ENCODE measurements around the gene LRIG3.
A peak's percentile ranks its signal among the peaks of the same experiment; 100 is the strongest.
"Not testable (repeated sequence)": the region's sequence is repeated elsewhere in the genome, so short reads cannot be mapped to it uniquely, and the experiment has no call there.

Gene LRIG3, protein sequence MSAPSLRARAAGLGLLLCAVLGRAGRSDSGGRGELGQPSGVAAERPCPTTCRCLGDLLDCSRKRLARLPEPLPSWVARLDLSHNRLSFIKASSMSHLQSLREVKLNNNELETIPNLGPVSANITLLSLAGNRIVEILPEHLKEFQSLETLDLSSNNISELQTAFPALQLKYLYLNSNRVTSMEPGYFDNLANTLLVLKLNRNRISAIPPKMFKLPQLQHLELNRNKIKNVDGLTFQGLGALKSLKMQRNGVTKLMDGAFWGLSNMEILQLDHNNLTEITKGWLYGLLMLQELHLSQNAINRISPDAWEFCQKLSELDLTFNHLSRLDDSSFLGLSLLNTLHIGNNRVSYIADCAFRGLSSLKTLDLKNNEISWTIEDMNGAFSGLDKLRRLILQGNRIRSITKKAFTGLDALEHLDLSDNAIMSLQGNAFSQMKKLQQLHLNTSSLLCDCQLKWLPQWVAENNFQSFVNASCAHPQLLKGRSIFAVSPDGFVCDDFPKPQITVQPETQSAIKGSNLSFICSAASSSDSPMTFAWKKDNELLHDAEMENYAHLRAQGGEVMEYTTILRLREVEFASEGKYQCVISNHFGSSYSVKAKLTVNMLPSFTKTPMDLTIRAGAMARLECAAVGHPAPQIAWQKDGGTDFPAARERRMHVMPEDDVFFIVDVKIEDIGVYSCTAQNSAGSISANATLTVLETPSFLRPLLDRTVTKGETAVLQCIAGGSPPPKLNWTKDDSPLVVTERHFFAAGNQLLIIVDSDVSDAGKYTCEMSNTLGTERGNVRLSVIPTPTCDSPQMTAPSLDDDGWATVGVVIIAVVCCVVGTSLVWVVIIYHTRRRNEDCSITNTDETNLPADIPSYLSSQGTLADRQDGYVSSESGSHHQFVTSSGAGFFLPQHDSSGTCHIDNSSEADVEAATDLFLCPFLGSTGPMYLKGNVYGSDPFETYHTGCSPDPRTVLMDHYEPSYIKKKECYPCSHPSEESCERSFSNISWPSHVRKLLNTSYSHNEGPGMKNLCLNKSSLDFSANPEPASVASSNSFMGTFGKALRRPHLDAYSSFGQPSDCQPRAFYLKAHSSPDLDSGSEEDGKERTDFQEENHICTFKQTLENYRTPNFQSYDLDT

DNA sequence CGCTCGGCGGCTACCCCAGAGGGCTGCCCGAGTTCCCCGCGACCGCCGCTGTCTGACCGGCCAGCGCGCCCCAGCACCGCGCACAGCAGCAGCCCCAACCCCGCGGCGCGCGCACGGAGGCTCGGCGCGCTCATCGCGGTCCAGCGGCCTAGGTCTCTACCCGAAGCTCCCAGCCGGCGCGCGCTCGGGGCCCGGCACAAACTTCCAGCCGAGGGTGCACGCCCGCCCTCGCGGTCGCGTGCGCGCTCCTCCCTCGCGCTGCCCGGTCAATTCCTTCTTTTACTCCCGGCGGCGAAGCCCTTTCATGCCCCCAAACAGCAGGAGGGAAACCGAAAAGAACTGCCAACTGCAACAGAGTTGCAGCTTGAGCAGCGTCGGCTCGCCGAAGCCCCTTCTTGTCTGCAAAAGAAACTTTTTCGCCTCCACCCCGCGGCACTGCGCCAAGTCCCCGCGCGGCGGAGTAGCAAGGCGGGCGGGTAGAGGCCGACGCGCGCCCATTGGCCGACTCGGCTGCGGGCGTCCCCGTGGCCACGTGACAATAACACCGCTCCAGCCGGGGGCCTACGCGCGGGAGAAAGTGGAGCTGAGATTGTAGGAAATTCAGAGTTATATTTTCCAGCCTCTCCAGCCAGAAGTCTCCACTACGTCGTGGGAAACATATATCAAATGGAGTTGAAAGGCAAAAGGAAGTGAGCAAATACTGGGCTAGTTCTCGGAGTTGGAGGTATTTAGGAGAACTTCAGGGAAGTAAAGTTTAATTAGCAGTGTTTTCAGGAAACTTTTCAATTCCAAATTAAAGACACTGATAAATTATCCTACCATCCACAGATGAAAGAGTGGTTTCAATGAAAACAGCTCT, at the start of gene LRIG3:
TSS of gene LRIG3 (minus strand) at position 403 of the 859 bp plus-strand sequence. CDS start at position 134, 269 bp downstream.
- DNase-seq = peak; percentile 88

DNA sequence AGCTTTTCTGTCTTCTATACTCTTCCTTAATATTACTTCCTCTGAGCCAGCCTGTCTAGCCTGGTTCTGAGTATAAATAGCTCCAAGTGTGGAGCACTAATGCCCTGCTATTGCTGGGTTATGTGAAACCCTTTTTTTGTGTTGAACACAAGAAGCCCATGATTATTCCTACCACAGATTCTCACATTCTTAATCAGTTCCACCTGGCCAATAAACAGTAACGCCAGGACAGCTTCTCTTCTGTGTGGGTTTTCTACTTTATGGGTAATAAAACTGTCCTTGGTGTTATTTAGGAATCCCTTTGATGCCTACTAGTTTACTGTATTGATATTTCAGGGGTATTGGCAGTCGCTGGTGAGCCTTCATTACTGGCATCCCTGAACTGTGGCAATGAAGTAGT, 48.9 kb upstream of the LRIG3 start:
- DNase-seq = no peak

DNA sequence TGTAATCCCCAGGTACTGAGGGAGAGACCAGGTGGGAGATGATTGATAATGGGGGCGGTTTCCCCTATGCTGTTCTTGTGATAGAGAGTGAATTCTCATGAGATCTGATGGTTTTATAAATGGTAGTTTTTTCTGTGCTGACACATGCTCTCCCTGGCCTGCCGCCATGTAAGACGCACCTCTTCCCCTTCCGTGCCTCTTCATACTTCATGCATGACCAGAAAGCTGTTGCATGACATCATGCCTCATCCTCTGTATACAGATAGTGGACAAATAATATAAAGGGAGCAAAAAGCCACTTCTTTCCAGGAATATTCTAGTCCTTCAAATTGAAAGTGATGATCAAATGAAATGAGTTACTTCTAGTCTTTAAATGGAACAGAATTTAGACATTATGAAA, 47.3 kb upstream of the LRIG3 start:
- DNase-seq = peak; percentile 29

DNA sequence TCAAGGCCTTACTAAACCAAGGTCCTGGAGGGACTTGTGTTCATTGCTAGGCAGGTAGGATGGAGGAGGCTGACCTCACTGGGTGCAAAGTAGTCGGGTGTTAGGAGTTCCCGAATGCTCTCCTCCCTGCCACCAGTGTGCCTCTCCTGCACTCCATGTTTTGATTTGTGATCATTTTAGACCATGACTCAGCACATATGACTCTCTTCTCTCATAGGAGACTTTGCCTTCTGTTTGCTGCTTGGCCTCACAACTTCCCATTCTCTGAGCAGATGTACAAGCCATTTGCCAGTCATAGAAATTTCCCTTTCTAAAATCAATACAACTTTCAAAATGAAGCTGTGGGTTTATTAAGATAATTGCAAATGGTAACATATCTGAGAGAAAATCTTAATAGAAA, 46.6 kb upstream of the LRIG3 start:
- no peak for DNase-seq

DNA sequence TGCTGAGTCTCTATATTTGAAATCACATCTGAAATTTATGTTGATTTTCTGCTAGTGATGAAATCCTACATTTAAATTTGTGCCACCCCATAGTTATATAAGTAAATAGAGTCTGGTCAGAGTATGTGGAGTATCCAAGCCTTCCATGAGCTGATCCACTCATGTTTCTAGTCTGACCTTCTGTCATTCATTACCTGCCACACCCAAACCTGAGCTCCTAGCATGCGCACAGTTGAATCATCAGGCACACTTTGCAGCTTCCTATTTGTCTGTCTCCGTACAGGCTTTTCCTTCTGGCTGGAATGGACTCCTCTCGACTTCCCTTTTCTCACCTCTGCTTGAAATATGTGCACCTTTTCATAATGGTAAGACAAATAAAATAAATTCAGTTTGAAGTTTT, 45.3 kb upstream of the LRIG3 start:
- DNase-seq = no peak

DNA sequence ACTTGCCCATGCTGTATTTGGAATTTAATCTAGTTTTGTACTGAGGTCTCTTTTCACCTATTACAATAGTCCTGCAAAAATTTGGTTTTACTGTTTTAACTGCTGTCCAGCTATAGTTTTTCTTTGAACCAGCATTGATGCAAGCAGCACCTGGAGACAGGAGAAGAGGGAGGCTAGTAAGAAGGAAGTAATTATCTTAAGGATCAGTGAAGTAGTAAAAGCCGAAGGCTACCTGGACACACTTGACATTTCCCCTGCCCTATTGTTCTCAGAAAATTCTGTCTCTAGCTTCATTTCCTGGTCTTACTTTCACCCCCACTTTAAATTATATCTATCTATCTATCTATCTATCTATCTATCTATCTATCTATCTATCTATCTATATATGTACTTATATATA, 43.5 kb upstream of the LRIG3 start:
- DNase-seq = no peak

DNA sequence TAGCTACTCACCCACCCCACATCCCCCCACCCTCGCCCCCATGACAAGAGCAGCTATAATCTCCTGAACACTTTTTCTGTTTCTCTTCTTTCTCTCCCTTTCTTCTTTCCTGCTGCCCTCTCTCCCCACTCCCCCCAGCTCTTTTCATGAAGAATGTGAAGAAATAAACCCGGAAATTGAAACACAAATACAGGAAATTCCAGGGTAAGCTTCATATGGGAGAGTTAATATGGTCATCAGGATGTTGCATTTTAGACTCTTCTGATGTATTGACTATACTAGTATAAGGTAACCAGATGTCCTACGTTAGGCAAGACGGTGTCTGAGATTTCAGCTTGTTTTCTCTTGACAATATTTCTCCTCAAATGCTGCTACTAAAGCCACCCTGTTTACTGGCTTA, 41.6 kb upstream of the LRIG3 start:
- DNase-seq = no peak

DNA sequence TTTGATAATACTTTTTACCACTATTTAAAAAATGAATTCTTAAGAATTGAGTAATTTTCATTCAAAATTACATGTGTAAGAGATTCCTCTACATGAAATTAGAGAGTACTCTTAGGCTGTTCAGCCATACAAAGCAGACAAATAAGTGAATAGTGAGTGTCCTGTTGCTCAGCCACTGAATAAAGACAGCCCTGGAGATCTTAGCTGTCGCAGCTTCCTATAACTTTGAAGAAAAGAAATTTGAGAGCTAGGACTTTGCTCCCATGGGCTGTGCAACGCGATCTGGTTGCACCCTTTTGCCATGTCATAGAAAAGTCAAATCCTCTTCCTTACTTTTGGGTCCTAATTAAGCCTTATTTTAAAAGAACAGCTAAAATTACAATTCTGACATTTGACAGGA, 40.9 kb upstream of the LRIG3 start:
- no peak for DNase-seq

DNA sequence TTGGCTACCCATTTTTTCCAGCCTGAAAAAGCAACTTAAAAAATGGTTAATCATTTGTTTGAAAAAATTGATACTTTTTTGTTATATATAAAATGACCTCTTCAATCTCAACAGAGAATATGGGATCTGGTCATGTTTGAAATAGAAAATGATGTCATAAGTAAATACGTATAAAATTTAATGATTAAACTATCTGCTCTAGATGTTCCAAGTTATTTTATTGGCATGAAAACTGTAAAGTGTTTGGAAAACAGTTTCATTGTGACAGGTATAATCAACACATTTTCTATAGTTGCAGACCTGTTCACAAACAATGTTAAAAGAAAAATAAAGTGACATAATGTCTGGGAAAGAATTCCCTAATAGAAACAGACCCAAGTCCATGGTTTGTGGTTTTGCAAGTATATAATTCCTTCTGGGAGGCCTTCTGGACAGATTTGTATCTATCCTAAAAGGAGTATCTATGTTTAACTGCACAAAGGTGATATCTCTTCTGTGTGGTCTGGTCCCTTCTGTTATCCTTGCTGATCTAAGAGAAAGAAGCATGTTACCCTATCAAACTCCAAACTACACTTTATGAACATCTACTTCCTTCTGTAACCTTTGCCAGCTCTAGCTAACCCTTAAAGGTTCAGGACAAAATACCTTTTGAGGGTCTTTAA, 39.5 kb upstream of the LRIG3 start:
- no peak for DNase-seq

DNA sequence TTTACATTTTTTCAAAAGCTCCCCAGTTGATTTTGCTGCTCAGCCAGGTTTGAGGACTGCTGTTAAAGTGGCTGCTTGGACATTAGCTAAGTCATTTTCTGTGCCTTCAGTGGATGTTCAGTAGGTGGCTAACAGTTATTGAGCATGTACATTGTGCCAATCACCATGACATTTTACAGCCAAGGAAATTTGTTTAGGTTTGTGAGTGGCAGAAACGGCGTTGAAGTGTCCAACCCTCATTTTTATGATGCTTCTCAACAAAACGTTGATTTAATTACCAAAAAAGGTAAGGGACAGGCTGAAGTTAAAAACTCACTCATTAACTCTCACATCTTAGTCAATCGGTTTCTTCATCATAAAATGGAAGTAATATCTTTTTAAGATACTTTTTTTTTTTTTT, 37.0 kb upstream of the LRIG3 start:
- no peak for DNase-seq

DNA sequence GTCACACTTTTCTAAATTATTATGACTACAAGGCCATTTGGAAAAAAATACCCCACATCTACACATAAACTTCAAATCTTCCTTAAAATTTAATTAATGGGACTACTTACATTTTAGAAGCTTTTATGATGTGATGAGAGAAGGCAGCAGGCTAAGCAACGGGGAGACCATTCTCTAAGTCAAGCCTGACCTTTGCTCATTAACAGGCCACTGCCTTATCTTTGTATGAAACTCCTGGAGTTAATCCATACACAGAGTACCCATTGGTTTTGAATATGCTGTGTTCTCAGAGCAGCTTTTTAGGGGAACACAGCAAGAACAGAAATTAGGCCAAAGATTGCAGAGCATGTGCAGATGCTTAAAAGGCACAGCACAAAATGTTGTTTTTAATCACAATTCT, 35.5 kb upstream of the LRIG3 start:
- DNase-seq = no peak

DNA sequence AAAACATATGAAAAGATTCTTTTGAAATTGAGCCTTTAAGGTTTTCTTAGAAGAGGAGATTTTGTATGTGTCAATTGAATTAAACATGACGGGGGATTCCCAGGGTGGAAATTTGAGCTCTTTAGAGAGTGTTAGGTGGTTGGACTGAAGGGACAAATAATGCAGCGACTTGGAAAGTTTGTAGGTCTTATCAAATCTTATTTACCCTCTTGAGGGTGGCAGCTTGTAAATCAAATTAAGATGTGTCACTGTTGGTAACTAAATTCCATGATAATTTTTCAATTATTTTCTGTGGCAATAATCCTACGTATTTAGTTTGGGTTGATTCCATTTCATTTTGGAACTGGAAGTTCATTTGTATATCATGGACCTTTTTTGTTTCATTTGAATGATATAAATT, 33.7 kb upstream of the LRIG3 start:
- DNase-seq = no peak

DNA sequence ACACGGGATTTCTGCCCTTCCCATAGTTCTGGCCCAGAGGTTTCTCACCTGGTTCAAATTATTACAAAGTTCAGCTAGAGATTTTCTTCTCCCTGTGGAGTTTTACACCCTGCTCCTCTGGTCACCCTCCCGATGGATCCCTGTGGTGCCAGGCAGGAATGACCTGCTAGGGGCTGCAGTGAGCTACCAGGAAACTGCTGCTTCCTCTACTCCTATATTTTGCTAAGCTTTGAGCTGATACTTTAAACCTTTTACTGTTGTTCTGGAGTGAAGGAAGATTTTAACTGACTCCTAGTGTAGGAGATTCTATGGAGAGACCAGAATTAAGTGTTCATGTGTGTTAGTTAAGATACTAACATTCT, 30.4 kb upstream of the LRIG3 start:
- DNase-seq = no peak

DNA sequence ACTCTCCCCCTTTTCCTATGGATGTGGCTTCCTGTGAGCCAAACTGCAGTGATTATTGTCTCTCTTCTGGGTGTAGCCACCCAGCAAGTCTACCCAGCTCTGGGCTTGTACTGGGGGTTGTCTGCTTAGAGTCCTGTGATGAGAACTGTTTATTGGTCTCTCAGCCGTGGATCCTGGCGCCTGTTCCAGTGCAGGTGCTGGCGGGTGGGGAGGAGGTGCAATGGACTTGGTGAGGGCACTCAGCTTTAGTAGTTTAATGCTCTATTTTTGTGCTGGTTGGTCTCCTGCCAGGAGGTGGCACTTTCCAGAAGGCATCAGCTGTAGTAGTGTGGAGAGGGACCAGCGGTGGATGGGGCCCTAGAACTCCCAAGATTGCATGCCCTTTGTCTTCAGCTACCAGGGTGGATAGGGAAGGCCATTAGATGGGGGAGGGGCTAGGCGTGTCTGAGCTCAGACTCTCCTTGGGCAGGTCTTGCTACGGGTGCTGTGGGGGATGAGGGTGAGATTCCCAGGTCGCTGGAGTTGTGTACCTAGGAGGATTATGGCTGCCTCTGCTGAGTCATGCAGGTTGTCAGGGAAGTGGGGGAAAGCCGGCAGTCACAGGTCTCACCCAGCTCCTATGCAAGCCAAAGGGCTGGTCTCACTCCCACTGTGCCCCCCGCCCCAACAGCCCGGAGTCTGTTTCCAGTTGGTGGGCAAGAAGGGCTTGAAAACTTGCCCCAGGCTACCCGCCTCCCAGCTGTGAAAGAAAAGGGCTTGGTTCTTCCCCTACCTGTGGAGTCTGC, 29.8 kb upstream of the LRIG3 start:
- DNase-seq = not testable (repeated sequence)

DNA sequence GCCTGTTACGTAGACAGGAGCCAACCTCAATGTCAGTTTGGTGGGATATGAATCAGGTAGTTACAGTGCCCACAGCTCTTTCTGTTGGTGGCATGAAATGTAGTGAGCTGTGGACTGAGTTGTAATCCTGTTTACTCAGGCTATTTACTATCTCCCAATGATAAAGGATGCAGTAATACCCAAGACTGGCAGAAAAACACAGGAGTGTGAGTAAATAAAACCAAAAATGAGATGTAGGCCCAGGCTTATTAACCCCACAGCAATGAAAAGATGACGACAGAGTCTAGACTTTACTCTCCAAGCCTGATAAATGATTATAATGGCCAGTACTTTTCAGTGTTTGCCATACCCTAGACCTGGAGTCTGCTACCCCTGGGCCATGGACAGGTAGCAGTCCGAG, 22.8 kb upstream of the LRIG3 start:
- DNase-seq = no peak

DNA sequence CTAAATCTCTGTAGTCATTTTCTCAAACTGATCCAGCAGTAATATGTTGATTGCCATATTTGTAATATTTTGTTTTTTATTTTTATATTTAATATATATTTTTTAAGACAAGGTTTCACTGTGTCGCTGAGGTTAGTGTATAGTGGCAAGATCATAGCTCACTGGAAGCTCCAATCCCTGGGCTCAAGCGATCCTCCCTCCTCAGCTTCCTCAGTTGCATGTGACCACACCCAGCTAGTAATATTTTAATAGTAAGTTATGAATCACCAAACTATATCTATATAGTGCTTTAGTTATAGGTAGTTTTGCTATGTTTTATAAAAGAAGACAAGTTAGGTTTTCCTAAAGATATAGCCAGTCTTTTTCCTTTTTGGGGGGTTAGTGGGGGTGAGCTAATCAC, 22.0 kb upstream of the LRIG3 start:
- no peak for DNase-seq

DNA sequence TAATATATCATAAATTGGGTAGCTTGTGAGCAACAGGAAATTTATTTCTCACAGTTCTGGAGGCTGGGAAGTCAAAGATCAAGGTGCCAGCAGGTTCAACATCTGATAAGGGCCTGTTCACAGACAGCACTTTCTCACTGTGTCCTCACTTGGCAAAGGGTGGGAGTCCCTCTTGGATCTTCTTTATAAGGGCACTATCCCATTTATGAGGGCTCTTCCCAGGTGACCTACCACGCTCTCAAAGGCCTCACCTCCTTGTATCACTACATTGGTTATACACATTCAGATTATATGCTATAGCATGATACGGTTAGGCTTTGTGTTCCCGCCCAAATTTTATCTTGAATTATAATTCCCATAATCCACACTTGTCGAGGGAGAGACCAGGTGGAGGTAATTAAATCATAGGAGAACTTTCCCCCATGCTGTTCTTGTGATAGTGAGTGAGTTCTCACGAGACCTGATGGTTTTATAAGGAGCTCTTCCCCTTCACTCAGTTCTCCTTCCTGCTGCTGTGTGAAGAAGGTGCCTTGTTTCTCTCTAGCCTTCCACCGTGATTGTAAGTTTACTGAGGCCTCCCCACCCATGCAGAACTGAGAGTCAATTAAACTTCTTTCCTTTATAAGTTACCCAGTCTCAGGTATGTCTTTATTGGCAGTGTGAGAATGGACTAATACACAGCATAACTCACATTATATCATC, 19.2 kb upstream of the LRIG3 start:
- no peak for DNase-seq

DNA sequence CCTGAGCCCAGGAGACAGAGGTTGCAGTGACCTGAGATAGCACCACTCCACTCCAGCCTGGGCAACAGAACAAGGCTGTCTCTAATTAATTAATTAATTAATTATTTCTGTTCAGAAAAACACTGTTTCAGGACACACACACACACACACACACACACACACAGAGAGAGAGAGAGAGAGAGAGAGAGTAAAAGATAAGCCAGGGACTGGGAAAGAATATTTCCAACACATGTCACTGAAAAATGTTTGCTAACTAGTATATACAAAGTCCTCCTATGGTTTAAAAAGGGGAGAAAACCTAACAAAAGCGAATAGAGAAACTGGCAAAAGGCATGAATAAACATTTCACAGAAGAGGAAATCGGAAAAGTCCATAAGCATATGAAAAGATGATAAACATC, 18.1 kb upstream of the LRIG3 start:
- no peak for DNase-seq

DNA sequence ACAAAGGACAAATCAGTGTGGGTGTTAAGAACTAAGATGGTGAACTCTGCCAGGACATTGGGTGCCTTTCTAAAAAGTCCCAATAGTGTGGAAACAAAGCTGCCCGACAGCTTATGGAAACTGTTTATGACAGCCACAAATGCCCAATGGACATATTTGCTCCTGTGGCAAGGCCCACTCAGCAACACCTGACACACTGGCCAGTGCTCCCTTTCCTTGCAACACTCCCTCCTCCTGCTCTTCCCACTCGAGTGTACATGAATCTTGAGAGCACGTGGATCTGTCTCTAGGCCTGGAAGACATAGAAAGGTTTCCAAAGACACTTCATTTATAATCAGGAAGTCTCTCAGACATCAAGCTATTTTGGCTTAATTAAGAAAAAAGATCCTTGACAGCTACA, 14.2 kb upstream of the LRIG3 start:
- DNase-seq = no peak

DNA sequence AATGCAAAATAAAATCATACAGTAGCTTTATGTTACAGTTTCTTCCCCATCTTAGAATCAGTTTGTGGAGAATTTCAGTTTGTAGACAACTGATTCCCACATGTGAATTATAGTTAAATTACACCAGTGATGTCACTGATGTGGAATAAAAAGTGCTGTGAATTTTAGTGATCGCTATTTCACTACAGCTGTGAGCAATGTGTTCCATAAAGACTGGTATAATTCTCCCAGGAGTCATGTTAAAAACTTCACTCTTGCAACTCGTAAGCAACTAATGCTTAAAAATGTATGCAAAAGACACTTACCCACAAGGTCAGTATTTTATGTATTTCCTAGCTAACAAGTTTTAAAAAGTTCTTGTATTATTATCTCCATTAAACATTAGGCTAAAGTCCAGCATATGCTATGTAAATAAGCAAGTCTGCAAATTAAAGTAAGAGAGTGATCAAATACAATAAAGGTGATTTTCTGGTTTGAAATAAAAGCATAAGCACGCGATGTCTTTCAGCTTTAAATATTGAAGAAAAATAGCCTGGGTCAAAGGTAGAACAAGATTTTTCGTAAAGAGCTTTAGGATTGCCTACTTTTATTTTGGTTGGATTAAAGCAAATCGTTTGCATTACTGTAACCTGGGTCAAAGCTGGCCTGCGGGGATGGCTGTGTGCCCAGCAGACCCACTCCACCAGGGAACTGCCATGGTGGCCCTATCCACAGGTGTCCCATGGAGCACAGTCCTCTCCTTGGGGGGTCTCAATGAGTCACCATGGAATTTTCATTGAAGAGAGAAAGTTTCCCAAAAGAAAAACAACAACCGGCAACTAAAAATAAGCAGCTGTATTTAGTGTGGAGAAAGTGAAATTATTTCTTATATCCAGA, 12.7 kb upstream of the LRIG3 start:
- no peak for DNase-seq
